Kidney capillary endothelial cell (primary cell): Measurements from ENCODE around the gene STAT2.
"Not testable (repeated sequence)": the region's sequence is repeated elsewhere in the genome, so short reads cannot be mapped to it uniquely, and the experiment has no call there.

Experiments
- DNase-seq: peaks from one replicate; pipeline ENCODE4 v3.0.0-alpha.2; 2018; ENCODE audit warnings: low spot score

STAT2 gene

DNA sequence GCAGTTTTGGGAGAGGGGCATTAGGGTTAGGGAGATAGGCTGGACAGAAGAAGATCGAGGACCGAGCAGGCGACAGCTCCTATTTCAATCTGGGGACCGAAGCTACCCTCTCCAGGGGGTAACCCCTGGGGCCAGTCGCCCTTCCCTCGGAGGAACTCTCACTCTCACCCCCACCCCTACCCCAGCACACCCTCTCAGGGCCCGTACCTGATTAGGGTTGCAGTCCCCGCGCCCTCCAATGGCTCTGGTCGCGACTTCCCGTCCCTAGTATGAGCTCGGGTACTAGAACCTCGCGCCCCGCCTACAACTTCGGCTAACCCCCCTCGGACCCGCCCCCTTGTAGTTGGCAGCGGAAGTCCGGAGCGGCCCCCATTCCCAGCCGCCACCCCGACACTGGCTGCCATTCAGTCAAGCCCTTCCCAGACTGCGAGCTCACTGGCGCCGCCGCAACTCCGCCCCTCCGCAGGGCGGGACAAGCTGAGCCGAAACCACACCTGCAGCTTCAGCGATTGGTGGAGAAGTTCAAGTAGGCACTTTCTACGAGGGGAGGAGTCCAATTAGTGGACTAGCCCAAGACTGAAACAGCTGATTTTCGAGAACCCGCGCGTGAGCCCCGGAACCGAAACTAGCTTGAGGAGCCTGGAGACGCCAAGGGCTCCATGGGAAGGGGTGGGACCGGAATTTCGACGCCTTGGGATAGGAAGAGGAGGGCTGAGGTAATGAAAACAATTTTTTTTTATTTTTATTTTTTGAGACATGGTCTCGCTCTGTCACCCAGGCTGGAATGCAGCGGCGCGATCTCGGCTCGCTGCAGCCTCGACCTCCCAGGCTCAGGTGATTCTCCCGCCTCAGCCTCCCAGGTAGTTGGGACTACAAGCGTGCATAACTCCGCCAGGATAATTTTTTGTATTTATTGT, at the start of gene STAT2:
TSS of gene STAT2 (minus strand) at position 257 of the 917 bp plus-strand sequence. CDS start 3,536 bp downstream, outside the sequence.
- DNase-seq = peak; percentile 100

DNA sequence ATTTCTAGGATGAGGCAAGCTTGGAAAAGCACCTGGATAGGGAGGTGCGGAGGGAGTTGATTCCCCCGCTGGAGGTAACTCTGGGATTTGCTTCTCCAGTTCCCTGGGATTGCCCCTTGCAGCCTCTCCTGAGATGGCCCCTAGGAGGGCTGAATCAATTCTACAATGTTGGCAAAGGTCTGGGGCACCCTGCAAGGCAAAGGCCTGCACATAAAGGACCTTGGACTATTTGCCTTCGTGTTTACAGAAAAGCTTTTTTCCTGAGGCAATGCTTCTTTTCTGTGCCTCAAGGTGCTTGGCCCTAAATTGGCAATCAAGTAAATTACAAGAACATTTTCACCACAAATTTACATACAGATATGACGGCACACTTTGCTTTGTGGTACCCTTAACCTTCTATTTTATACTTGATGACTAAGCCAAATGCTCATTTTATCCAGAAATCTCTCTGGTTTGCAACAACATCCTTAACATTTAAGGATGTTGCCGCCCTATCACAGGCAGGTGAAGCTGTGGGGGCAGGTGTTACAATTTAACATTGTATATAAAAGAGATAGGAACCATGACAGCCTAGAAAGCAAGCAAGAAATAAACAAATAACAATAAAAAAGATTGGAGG, 49.0 kb upstream of the STAT2 start:
- DNase-seq = no peak

DNA sequence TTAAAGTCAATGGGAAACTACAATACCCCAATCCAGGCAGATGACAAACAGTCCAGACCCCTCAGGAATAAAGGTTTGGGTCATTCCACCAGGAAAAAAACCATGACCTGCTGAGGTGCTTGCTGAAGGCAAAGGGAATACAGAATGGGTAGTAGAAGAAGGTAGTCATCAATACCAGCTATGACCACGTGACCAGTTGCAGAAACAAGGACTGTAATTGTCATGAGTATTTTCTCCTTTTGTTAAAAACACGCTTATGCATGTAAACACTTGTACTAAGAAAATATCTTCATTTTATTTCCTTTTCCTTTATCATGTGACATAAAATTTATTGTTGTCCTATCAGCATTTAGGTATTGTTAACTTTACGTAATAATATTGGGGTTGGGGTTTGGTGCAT, 44.3 kb upstream of the STAT2 start:
- DNase-seq = not testable (repeated sequence)

DNA sequence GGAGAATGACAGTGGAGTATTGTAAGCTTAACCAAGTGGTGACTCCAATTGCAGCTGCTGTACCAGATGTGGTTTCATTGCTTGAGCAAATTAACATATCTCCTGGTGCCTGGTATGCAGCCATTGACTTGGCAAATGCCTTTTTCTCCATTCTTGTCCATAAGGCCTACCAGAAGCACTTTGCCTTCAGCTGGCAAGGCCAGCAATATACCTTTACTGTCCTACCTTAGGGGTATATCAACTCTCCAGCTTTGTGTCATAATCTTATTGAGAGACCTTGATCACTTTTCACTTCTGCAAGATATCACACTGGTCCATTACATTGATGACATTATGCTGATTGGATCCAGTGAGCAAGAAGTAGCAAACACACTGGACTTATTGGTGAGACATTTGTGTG, 41.7 kb upstream of the STAT2 start:
- DNase-seq = not testable (repeated sequence)

DNA sequence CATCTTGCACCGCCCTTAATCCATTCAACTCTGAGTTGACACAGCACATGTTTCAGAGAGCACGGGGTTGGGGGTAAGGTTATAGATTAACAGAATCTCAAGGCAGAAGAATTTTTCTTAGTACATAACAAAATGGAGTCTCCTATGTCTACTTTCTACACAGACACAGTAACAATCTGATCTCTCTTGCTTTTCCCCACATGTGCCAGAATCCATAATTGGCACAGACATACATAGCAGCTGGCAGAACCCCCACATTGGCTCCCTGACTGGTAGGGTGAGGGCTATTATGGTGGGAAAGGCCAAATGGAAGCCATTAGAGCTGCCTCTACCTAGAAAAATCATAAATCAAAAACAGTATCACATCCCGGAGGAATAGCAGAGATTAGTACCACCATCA, 41.2 kb upstream of the STAT2 start:
- not testable (repeated sequence) for DNase-seq

DNA sequence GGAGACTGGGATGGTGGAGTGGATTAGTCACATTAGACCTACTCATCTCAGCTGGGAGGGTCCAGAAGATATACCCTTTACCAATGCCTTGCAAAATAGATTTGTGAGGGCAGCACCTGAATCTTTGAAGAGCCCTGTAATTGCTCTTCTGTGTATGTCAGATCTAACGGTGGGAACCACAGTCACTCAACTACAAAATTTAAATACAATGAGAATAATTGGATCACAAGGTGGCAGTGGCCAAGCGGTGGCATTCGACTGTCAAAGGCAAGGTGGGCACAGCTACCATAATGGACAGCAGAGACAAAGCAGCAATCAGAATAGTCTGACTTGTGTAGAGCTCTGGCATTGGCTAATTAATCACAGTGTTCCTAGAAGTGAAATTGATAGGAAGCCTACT, 39.6 kb upstream of the STAT2 start:
- DNase-seq = not testable (repeated sequence)

DNA sequence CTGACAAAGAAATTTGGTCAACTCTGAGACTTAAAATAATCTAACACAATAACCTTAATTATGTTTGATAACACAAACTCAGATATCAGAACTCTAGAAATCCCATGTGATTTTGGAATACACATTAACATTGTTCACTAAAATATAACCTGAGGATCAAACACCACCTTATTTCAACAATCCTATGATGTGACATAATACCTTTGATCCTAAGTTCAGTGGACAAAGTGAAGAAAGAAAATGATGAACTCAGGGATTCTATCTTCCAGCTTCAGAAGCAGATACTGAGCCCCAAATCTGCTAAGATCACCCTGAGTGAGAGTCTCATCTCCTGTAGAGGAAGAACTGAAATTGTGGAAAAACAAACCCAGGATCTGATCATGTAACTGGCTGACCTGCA, 38.4 kb upstream of the STAT2 start:
- DNase-seq = no peak

- no peak for DNase-seq
Measured at GRCh38 chr12:56392331-56392730, 32.4 kb upstream of the STAT2 start.

- no peak for DNase-seq
Measured at GRCh38 chr12:56391721-56392120, 31.8 kb upstream of the STAT2 start.

GRCh38 chr12:56389412-56389811, 29.5 kb upstream of the STAT2 start:
- no peak for DNase-seq

DNA sequence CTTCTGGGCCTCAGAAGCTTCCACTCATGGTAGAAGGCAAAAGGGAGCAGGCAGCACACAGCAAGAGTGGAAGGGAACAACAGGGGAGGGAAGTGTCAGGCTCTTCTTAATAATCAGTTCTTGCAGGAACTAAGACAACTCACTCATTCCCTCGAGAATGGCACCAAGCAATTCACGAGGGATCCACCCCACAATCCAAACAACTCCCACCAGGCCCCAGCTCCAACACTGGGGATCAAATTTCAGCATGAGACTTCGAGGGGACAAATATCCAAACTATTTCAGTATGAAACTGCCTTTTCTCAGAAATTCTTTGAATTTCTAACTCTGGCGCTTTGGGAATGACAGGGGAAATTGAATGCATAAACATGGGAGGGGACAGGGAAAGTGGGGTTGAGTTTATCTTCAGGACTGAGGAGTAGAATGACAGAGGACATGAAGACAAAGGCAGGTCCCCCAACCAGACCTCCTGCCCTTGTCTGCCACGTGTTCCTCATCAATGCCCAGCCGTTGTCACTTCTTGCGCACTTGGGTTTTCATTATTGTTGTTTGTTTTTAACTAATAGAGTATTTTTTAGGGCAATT, 27.3 kb upstream of the STAT2 start:
- DNase-seq = no peak

DNA sequence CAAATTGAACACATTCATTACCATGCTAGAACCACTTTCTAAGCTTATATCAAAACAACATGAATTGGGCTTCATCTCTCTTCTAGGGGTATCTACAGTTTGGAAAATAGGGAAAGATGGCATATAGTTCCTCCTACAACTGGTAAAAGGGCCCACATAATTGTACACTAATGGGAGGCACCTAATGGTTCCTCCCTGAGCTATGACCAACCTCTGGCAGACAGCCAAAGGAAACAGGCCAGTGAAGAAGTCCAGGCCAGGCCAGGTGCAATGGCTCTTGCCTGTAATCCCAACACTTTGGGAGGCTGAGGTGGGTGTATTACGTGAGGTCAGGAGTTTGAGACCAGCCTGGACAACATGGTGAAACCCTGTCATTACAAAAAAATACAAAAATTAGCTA, 26.0 kb upstream of the STAT2 start:
- DNase-seq = no peak

DNA sequence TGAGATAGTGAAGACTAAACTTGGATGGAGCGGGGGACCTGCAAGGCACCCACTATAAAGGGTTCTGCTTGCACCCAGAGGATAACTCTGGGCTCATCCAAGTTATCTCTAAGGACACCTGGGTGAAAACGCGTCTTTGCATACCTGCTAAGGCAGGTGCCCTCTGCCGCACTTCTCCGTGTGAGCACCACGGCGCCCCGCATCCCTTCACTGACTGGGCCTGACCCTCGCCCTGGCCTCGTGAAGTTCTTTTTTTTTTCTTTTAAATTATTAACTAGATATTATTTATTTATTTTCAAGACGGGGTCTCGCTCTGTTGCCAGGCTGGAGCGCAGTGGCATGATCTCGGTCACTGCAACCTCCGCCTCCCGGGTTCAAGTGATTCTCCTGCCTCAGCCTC, 22.7 kb upstream of the STAT2 start:
- DNase-seq = no peak

- DNase-seq = no peak
Measured at GRCh38 chr12:56377989-56378316, 18.0 kb upstream of the STAT2 start.

DNA sequence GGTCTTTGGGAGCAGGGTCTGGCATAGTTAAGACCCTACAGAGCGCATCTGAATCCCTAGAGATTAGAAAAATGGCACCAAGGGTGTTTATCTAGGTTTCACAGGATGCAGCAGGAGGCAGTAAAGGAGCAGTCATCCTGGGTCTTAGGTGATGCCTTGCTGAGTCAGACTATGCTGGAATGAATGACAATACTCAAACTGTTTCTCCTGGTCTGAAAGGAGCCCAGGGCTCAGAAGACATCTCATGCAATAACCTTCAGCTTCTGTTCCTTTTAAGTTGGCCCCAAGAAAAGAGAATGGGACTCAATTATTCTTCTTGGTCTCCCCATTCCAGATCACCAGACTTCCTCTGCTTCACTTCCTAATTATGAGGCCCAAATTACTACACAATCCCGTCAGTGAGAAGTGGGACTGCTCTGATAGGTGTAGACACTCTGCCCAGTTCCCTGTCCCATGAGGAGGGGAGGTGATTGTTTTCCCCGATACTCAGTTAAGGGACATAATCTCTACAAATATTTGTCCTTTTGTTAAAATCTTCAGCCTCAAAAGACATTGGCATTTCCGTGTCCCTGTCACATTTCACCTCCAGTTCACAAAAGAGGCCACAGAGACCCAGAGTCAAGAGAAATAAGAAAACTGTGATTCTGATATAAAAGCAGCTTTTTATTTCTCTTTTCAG, 17.5 kb upstream of the STAT2 start:
- peak; percentile 70 for DNase-seq

DNA sequence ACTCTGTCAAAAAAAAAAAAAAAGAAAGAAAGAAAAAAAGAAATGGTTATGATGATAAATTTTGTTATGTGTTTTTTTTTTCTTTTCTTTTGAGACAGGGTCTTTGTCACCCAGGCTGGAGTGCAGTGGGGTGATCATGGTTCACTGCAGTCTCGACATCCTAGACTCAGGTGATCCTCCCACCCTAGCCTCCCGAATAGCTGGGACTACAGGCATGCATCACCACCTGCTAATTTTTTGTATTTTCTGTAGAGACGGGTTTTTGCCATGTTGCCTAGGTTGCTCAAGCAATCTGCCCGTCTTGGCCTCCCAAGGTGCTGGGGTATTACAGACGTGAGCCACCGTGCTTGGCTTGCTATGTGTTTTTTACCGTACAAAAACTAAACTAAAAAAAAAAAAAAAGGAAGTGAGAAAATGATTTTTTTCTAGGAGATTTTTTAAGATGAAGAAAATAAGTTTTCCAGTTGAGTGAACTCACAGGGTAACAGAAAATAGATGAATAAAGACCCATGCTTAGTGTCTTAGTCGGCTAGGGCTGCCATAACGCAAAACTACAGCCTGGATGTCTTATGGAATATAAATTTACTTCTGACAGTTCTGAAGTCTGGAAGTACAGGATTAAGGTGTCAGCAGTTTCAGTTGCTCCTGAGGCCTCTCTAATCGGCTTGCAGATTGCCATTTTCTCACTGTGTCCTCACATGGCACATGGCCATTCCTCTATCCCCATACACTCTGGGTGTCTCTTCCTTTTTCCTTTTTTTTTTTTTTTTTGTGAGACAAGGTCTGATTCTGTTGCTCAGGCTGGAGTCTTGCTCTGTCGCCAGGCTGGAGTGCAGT, 15.9 kb upstream of the STAT2 start:
- DNase-seq = no peak

DNA sequence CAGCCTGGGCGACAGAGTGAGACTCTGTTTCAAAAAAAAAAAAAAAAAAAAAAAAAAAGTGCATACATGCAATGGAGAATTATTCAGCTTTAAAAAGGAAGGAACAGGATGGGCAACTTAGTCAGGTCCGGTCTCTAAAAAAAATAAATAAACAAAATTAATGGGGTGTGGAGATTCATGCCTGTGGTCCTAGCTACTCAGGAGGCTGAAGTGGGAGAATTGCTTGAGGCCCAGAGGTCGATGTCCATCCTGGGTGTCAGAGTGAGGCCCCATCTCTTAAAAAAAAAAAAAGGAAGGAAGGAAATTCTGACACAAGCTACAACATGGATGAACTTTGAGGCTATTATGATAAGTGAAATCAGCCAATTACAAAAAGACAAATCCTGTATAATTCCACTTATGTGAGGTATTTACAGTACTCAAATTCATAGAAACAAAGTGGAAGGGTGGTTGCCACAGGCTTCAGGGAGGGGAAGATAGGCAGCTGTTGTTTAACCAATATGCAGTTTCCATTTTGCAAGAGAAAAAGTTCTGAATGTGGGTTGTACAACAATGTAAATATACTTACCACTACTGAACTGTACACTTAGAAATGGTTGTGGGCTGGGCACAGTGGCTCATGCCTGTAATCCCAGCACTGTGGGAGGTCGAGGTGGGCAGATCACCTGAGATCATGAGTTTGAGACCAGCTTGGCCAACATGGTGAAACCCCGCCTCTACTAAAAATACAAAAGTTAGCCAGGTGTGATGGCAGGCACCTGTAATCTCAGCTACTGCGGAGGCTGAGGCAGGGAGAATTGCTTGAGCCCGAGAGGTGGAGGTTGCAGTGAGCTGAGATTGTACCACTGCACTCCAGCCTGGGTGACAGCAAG, 15.1 kb upstream of the STAT2 start:
- peak; percentile 26 for DNase-seq

- DNase-seq = no peak
Measured at GRCh38 chr12:56373515-56373914, 13.6 kb upstream of the STAT2 start.

DNA sequence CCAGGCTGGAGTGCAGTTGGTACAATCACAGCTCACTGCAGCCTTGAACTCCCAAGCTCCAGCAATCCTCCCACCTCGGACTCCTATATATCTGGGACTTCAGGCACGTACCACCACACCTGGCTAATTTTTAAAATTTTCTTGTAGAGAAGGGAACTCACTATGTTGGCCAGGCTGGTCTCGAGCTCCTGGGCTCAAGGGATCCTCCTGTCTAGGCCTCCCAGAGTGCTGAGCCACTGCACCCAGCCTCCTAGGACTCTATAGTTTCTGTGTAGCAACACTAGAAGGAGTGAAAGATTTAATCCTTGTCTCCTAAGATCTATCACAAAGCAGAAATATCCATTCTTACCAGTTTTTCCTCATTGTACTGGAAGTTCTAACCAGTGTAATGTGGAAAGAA, 7.0 kb upstream of the STAT2 start:
- DNase-seq = no peak

- DNase-seq = no peak
Measured at GRCh38 chr12:56362130-56363059, 2.5 kb upstream of the STAT2 start, which contains the start of gene APOF. APOF (minus strand) TSS chr12:56362857; CDS start chr12:56362745, 112 bp downstream.
